Left kidney (tissue), 2 donors: ENCODE measurements around the gene SMARCAL1. TPM values are rescaled to one million over a fixed set of nuclear protein-coding genes. Genes with fewer than 3 reads are reported as not detected.
A peak's percentile ranks its signal among the peaks of the same experiment; 100 is the strongest.
"Not testable (repeated sequence)": the region's sequence is repeated elsewhere in the genome, so short reads cannot be mapped to it uniquely, and the experiment has no call there.

Experiments
- DNase-seq: peaks from one replicate; pipeline ENCODE4 v3.0.0-alpha.2; 2013
- polyA plus RNA-seq: library from polyadenylated mRNA; unstranded; fragments of 120-200 nt; gene quantifications from one replicate; pipeline ENCODE4 v1.2.1, GENCODE V29; 2013; ENCODE audit not compliant: insufficient read length

The SMARCAL1 gene
- polyA plus RNA-seq, 1 donor = 30.3 TPM

GRCh38 chr2:216500572-216500971 is 88.3 kb downstream of the SMARCAL1 start:
- no peak for DNase-seq

GRCh38 chr2:216501854-216502253 is 89.6 kb downstream of the SMARCAL1 start:
- no peak for DNase-seq

- no peak for DNase-seq
Observed at GRCh38 chr2:216502381-216503158, 90.3 kb downstream of the SMARCAL1 start.

- DNase-seq = no peak
Observed at GRCh38 chr2:216503159-216503629, 90.9 kb downstream of the SMARCAL1 start.

GRCh38 chr2:216503697-216504375 is 91.6 kb downstream of the SMARCAL1 start:
- no peak for DNase-seq

- DNase-seq = no peak
Observed at GRCh38 chr2:216504376-216504762, 92.1 kb downstream of the SMARCAL1 start.

- DNase-seq = no peak
Observed at GRCh38 chr2:216505133-216506106, 93.1 kb downstream of the SMARCAL1 start.

- DNase-seq = no peak
Observed at GRCh38 chr2:216507220-216508160, 95.2 kb downstream of the SMARCAL1 start.

- DNase-seq = no peak
Observed at GRCh38 chr2:216508229-216508628, 95.9 kb downstream of the SMARCAL1 start.

GRCh38 chr2:216516730-216517350 is 104.6 kb downstream of the SMARCAL1 start:
- DNase-seq = no peak

- no peak for DNase-seq
Observed at GRCh38 chr2:216517447-216518225, 105.4 kb downstream of the SMARCAL1 start.

- DNase-seq = not testable (repeated sequence)
Observed at GRCh38 chr2:216518566-216519119, 106.4 kb downstream of the SMARCAL1 start.

GRCh38 chr2:216519154-216519762 is 107.0 kb downstream of the SMARCAL1 start:
- peak; percentile 85 for DNase-seq

- no peak for DNase-seq
Observed at GRCh38 chr2:216520112-216520511, 107.8 kb downstream of the SMARCAL1 start.

GRCh38 chr2:216522892-216523502 is 110.7 kb downstream of the SMARCAL1 start:
- DNase-seq = no peak

- DNase-seq = no peak
Observed at GRCh38 chr2:216525972-216526371, 113.7 kb downstream of the SMARCAL1 start.

GRCh38 chr2:216526939-216527338 is 114.7 kb downstream of the SMARCAL1 start:
- no peak for DNase-seq

GRCh38 chr2:216527600-216527999 is 115.3 kb downstream of the SMARCAL1 start:
- DNase-seq = no peak
